H1 (cell line): ENCODE data around the gene HJURP. TPM values are rescaled to one million over a fixed set of nuclear protein-coding genes. Genes with fewer than 3 reads are reported as not detected.

Experiments
- EZH2 ChIP-seq: fragments of 200-600 bp; sonication (generic); IDR thresholded peaks from 2 replicates; pipeline ENCODE4 v1.7.1; 2012; ENCODE audit warnings: low read depth, mild to moderate bottlenecking, moderate library complexity, low read length, inconsistent platforms; ENCODE audit not compliant: severe bottlenecking
- FOSL1 ChIP-seq: IDR thresholded peaks from 2 replicates; pipeline ENCODE4 v1.6.1; 2011; ENCODE audit warnings: mild to moderate bottlenecking, low read depth, low read length, moderate library complexity; ENCODE audit not compliant: insufficient read depth
- KDM1A ChIP-seq: fragments of 200-600, 300-600 bp; sonication (generic); IDR thresholded peaks from 2 replicates; pipeline ENCODE4 v1.7.1; 2016; ENCODE audit warnings: mild to moderate bottlenecking, low read length, borderline replicate concordance
- POU5F1 ChIP-seq: IDR thresholded peaks from 2 replicates; pipeline ENCODE4 v1.6.1; 2011; ENCODE audit warnings: low read depth, mild to moderate bottlenecking, low read length, moderate library complexity
- RAD21 ChIP-seq, 2 experiments: IDR thresholded peaks in 1 of 2; conservative IDR thresholded peaks in 1 of 2; 2 replicates each; pipeline ENCODE4 v1.6.1; 2011; ENCODE audit warnings: low read depth in 2 of 2, low read length in 2 of 2, improper control_type of control experiment in 1 of 2, inconsistent platforms in 1 of 2, mild to moderate bottlenecking in 1 of 2, moderate library complexity in 1 of 2
- RBBP5 ChIP-seq: IDR thresholded peaks from 2 replicates; pipeline ENCODE4 v1.7.1; 2012; ENCODE audit warnings: low read depth, mild to moderate bottlenecking, inconsistent platforms, low read length, moderate library complexity, borderline replicate concordance
- SAP30 ChIP-seq: fragments of 300-600 bp; sonication (generic); IDR thresholded peaks from 2 replicates; pipeline ENCODE4 v1.7.1; 2012; ENCODE audit warnings: low read length, moderate library complexity, mild to moderate bottlenecking, inconsistent platforms; ENCODE audit not compliant: insufficient read depth, insufficient replicate concordance
- polyA plus RNA-seq, 7 experiments: library from polyadenylated mRNA; depleted of rRNA in 3 of 7; stranded (reverse) in 5 of 7; unstranded in 2 of 7; fragments of >200 nt in 5 of 7; fragments of 200-250 nt in 2 of 7; gene quantifications; 1 replicate in 5 of 7; 2 replicates in 1 of 7; 4 replicates in 1 of 7; pipeline versions ENCODE4 v1.2.1 to v1.2.3, GENCODE V29; 2011 to 2013; ENCODE audit warnings: missing spikeins in 2 of 7, mixed read lengths in 2 of 7
- total RNA-seq: library from RNA; stranded (reverse); fragmentation: NEBNext Ultra II Directional; extraction: Animal tissue kit (Norgen Biotek cat#: 25700); gene quantifications from 2 replicates; pipeline ENCODE4 v1.2.1, GENCODE V29; 2021
- TF ChIP-seq, protein P1 (sequence below): fragments of 300-600 bp; sonication (generic); IDR thresholded peaks from 2 replicates; pipeline ENCODE4 v1.7.1; 2012; ENCODE audit warnings: low read length, moderate library complexity, mild to moderate bottlenecking, inconsistent platforms; ENCODE audit not compliant: insufficient replicate concordance

The HJURP gene
- total and polyA plus RNA-seq, 2 of the 8 experiments (the other 6 are each of a cell fraction or from before 2014, with no cell fraction given), result 49.3 to 60.5 TPM

DNA sequence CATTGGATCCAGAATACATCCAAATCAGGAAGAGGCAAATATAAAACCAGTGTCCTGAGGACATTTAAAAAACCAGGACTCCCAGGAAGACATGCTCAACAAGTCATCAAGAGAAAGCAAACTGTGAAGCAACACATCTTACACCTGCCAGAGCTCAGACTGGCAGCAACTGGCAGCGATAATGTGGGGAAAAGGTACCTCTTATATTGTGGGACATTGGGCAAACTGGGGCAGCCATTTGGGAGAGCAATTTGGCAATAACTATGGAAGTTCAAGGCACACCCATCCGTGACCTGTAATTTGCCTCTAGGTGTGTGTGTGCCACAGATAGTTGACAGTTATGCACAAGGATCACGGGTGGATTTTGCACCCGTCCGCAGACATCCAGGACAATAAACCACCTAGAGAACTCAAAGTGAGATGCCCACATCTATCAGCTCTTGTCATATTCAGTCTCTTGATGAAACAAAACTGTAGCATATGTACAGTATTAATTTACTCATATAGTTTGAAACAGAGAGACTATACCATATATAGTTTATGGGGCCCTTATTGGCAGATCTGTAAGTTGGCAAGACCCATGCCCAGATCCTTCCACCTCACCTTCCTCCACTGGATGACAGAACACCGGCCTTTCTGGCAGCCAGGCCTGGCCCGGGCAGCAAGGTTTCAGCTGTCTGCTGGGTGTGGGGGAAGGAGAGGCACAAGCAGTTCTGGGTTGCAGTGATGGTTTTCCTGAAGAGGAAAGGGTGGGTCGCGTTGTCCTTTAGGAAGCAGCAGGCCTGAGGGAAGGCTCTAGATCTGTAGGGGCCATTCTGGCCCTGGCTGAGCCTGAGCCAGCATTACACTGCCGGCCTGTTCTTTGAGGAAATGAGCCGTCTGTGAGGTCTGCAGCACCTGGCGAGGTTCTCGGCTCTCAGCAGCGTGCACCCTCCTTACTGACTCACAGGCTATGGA lies 18.8 kb downstream of the HJURP start (continued):
- TF ChIP-seq POU5F1 (no peak), RAD21 (IDR thresholded peaks at IDR 0.05 in 1 of 2, conservative IDR thresholded peaks at IDR 0.05 in 1 of 2; ENCODE audit: low read depth in 2 of 2, low read length in 2 of 2) (no peak), FOSL1 (no peak), SAP30 (no peak), EZH2 (no peak), KDM1A (no peak), RBBP5 (no peak)
- TF ChIP-seq, protein P1, sequence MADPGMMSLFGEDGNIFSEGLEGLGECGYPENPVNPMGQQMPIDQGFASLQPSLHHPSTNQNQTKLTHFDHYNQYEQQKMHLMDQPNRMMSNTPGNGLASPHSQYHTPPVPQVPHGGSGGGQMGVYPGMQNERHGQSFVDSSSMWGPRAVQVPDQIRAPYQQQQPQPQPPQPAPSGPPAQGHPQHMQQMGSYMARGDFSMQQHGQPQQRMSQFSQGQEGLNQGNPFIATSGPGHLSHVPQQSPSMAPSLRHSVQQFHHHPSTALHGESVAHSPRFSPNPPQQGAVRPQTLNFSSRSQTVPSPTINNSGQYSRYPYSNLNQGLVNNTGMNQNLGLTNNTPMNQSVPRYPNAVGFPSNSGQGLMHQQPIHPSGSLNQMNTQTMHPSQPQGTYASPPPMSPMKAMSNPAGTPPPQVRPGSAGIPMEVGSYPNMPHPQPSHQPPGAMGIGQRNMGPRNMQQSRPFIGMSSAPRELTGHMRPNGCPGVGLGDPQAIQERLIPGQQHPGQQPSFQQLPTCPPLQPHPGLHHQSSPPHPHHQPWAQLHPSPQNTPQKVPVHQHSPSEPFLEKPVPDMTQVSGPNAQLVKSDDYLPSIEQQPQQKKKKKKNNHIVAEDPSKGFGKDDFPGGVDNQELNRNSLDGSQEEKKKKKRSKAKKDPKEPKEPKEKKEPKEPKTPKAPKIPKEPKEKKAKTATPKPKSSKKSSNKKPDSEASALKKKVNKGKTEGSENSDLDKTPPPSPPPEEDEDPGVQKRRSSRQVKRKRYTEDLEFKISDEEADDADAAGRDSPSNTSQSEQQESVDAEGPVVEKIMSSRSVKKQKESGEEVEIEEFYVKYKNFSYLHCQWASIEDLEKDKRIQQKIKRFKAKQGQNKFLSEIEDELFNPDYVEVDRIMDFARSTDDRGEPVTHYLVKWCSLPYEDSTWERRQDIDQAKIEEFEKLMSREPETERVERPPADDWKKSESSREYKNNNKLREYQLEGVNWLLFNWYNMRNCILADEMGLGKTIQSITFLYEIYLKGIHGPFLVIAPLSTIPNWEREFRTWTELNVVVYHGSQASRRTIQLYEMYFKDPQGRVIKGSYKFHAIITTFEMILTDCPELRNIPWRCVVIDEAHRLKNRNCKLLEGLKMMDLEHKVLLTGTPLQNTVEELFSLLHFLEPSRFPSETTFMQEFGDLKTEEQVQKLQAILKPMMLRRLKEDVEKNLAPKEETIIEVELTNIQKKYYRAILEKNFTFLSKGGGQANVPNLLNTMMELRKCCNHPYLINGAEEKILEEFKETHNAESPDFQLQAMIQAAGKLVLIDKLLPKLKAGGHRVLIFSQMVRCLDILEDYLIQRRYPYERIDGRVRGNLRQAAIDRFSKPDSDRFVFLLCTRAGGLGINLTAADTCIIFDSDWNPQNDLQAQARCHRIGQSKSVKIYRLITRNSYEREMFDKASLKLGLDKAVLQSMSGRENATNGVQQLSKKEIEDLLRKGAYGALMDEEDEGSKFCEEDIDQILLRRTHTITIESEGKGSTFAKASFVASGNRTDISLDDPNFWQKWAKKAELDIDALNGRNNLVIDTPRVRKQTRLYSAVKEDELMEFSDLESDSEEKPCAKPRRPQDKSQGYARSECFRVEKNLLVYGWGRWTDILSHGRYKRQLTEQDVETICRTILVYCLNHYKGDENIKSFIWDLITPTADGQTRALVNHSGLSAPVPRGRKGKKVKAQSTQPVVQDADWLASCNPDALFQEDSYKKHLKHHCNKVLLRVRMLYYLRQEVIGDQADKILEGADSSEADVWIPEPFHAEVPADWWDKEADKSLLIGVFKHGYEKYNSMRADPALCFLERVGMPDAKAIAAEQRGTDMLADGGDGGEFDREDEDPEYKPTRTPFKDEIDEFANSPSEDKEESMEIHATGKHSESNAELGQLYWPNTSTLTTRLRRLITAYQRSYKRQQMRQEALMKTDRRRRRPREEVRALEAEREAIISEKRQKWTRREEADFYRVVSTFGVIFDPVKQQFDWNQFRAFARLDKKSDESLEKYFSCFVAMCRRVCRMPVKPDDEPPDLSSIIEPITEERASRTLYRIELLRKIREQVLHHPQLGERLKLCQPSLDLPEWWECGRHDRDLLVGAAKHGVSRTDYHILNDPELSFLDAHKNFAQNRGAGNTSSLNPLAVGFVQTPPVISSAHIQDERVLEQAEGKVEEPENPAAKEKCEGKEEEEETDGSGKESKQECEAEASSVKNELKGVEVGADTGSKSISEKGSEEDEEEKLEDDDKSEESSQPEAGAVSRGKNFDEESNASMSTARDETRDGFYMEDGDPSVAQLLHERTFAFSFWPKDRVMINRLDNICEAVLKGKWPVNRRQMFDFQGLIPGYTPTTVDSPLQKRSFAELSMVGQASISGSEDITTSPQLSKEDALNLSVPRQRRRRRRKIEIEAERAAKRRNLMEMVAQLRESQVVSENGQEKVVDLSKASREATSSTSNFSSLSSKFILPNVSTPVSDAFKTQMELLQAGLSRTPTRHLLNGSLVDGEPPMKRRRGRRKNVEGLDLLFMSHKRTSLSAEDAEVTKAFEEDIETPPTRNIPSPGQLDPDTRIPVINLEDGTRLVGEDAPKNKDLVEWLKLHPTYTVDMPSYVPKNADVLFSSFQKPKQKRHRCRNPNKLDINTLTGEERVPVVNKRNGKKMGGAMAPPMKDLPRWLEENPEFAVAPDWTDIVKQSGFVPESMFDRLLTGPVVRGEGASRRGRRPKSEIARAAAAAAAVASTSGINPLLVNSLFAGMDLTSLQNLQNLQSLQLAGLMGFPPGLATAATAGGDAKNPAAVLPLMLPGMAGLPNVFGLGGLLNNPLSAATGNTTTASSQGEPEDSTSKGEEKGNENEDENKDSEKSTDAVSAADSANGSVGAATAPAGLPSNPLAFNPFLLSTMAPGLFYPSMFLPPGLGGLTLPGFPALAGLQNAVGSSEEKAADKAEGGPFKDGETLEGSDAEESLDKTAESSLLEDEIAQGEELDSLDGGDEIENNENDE, result no peak
